RWPE1 (cell line): ENCODE results near the gene ARHGEF4.

Source experiments
- CTCF ChIA-PET: fragments of 350-600 bp; sonication (Branson Sonifier 250); formaldehyde crosslinking; extraction: SDS; loops from one replicate; lab custom pipeline; 2021; lab: Yijun Ruan, JAX
- POLR2A ChIA-PET: fragments of 400-600 bp; formaldehyde crosslinking; extraction: SDS; loops from one replicate; lab custom pipeline; 2020; ENCODE audit warnings: antibody characterized with exemption; ENCODE audit not compliant: low non-redundant PET; lab: Yijun Ruan, JAX
- DNase-seq: peaks from one replicate; pipeline ENCODE4 v3.0.0; 2012; ENCODE audit warnings: low spot score
- H3K27ac ChIP-seq: fragments of 450-650 bp; 2 replicates; pipeline ENCODE4 v1.5.1; 2017
- TF ChIP-seq, protein P1 (sequence below): fragments of 450-650 bp; conservative IDR thresholded peaks from 2 replicates; pipeline ENCODE4 v1.5.1; 2017; ENCODE audit warnings: low read depth, mild to moderate bottlenecking

Gene ARHGEF4

DNA sequence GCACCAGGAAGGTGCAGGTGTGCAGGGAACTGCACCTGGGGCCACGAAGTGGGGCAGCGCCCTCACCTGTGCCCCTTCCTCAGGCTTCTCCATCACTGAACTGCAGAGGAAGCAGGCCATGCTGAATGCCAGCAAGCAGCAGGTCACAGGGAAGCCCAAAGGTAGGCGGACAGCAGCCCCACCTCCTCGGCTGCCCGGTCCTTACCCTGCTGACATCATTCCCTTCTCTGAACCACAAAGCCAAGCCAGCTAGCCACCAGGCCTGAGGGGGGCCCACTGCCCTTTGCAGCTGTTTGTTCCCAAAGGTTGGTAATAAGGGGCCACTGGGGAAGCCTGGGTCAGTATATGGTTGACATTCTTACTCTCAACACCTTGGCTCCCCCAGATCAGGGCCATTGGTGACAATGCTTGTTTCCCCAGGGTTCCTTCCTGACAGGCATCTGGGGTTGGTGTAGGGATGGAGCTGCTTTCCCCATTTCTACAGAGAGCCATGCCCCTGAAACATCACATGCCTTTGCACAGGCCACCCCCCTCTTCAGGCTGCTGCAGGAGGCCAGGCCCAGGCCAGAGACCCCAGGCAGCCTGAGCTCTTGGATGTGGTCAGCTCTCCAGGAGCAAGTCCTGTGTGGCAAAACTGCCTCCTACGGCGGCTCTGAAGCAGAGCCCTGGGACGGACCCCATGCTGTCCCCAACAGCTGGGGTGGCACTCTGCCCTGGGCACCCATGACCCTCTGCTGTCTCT, 208.7 kb downstream of the ARHGEF4 start:
- DNase-seq = no peak
- CTCF ChIA-PET = no interaction called here
- TF ChIP-seq, protein P1, sequence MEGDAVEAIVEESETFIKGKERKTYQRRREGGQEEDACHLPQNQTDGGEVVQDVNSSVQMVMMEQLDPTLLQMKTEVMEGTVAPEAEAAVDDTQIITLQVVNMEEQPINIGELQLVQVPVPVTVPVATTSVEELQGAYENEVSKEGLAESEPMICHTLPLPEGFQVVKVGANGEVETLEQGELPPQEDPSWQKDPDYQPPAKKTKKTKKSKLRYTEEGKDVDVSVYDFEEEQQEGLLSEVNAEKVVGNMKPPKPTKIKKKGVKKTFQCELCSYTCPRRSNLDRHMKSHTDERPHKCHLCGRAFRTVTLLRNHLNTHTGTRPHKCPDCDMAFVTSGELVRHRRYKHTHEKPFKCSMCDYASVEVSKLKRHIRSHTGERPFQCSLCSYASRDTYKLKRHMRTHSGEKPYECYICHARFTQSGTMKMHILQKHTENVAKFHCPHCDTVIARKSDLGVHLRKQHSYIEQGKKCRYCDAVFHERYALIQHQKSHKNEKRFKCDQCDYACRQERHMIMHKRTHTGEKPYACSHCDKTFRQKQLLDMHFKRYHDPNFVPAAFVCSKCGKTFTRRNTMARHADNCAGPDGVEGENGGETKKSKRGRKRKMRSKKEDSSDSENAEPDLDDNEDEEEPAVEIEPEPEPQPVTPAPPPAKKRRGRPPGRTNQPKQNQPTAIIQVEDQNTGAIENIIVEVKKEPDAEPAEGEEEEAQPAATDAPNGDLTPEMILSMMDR = no peak
- POLR2A ChIA-PET = no interaction called here
- peak overlapping the region; percentile 53 for H3K27ac ChIP-seq

DNA sequence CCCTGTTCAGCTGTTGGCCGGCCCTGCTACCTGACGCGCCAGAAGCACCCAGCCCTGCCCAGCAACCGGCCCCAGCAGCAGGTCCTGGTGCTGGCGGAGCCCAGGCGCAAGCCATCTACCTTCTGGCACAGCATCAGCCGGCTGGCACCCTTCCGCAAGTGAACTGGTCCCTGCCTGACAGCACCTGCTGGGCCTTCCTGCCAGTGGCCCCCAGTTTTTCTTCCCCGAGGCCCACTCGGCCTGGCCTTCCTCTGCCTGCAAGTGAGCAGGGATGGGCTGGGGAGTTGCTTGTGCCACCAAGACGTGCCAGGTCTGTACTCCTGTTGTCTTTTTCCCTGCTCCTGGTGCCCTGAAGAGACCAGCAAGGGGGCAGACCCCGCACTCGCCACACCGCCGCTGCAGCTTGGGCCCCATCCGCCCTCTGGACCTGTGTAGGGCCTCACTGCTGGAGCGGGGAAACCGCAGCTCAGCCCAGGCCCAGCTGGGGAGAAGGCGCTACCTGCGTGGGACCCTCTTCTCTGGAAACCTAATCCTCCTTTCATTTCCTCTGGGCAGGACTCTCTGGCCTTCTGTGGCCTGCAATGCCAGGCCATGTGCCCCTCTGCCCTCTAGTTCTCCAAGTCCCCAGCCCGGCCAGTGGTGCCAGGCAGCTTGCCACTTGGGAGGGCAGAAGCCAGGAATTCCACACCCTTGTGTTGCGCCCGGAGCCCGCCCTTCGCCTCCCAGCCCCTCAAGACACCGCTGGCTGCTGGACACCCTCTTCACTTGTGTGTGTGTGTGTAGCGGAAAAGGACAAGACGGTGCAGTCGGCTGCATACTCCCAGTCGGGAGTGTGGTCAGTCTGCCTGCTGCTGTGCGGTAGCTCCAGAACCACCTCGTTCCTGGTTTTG, 209.6 kb downstream of the ARHGEF4 start:
- CTCF ChIA-PET = no interaction called here
- POLR2A ChIA-PET = no interaction called here
- H3K27ac ChIP-seq = peak overlapping the region; percentile 53
- TF ChIP-seq, protein P1 = no peak
- DNase-seq = no peak

DNA sequence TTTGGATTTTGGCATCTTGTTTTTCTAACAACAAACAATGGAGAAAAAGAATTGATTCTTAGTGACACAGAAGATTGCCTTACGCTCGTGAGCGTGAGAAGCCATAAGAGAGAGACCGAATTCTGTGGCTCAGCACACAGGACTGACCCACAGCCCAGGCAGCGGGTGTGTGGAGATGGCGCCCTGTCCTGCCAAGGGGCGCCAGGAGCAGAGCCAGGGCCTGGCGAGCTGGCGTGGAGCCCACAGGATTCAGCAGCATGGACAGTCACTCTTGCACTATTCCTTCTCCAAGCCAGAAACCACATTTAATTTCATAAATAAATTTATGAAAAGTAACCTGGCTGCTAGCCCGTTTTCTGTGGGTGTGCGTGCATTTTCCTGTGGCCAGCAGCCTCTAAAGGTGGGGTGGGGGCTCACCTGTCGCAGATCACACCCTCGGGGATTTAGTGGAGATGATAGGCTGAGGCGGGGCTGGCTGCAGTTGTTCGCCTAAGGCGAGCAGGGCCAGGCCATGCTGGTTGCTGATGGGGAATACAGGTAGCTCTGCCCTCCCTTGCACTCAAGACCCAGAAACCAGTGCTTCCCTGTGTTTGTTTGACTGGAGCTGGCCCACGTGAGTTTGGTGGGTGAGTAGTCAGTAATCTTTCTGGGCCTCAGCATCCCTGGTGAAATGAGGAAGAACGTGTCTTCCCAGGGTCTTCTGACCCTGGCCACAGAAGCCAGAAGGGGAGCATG, 210.4 kb downstream of the ARHGEF4 start:
- H3K27ac ChIP-seq = peak overlapping the region; percentile 53
- TF ChIP-seq, protein P1 = no peak
- ChIA-PET CTCF (interaction anchor here (0.9 kb wide), 1 partner anchor 251 kb away, joined by 3 read pairs; no protein-coding TSS in a partner anchor), POLR2A (no interaction called here)
- DNase-seq = no peak

DNA sequence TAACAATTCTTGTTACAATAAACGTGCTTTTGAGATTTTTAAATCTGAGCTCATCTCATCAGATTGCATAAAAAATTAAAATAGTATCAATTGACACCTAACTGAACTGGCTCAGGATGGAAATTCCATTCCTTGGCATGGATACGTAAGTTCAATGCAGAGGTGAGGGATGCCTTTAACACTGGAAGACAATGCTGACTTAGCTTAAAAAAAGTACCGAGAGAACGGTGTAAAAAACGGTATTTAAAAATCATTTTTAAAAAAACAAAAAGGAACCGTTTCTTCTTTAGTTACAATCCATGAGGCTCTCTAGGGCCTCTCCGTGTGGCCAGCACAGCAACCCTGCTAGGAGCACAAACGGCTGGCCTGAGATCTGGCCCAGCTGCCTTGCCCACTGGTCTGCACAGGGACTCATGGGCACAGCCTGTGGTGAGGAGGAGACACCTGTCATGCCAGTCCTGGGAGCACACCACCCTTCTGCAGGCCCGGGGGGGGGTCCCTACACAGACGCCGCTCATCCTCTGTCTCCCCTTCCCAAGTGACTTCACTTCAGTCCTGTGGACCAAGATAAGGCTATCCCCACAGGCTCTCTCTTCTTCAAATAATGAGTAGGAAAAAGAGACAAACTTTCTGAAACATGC, 211.3 kb downstream of the ARHGEF4 start:
- TF ChIP-seq, protein P1 = no peak
- DNase-seq = no peak
- ChIA-PET POLR2A (no interaction called here), CTCF (interaction anchor here (0.9 kb wide), 1 partner anchor 252 kb away, joined by 3 read pairs; no protein-coding TSS in a partner anchor)
- H3K27ac ChIP-seq = peak overlapping the region; percentile 35

DNA sequence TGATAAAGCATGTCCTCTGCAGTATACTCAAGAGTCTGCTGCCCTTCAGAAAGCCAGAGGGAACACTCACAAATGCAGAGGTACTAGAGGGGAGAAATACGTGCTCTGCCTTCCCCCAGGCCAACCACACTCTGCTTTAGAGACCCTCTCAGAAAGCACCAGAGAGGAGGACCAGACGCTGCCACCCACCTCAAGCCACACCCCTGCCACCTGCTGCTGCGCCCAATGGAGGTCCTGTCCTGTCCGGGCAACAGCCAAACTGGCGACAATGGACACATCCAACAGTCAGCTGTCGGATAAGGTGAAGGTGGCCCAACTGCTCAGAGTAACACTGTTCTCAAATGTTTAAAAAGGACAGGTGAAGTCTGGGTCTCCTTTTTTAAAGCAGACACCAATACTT, 211.9 kb downstream of the ARHGEF4 start:
- ChIA-PET POLR2A (no interaction called here), CTCF (no interaction called here)
- DNase-seq = no peak
- H3K27ac ChIP-seq = peak overlapping the region; percentile 35
- TF ChIP-seq, protein P1 = no peak
